HG03280 (cell line): ENCODE measurements around the gene GCN1.
"Not testable (repeated sequence)": the region's sequence is repeated elsewhere in the genome, so short reads cannot be mapped to it uniquely, and the experiment has no call there.

ENCODE experiments used
- ATAC-seq: cut with Tn5 transposase; IDR thresholded peaks from one replicate; pipeline ENCODE4 v1.9.1; 2021; ENCODE audit warnings: mild to moderate bottlenecking, moderate library complexity; ENCODE audit not compliant: unreplicated experiment

Gene GCN1, protein sequence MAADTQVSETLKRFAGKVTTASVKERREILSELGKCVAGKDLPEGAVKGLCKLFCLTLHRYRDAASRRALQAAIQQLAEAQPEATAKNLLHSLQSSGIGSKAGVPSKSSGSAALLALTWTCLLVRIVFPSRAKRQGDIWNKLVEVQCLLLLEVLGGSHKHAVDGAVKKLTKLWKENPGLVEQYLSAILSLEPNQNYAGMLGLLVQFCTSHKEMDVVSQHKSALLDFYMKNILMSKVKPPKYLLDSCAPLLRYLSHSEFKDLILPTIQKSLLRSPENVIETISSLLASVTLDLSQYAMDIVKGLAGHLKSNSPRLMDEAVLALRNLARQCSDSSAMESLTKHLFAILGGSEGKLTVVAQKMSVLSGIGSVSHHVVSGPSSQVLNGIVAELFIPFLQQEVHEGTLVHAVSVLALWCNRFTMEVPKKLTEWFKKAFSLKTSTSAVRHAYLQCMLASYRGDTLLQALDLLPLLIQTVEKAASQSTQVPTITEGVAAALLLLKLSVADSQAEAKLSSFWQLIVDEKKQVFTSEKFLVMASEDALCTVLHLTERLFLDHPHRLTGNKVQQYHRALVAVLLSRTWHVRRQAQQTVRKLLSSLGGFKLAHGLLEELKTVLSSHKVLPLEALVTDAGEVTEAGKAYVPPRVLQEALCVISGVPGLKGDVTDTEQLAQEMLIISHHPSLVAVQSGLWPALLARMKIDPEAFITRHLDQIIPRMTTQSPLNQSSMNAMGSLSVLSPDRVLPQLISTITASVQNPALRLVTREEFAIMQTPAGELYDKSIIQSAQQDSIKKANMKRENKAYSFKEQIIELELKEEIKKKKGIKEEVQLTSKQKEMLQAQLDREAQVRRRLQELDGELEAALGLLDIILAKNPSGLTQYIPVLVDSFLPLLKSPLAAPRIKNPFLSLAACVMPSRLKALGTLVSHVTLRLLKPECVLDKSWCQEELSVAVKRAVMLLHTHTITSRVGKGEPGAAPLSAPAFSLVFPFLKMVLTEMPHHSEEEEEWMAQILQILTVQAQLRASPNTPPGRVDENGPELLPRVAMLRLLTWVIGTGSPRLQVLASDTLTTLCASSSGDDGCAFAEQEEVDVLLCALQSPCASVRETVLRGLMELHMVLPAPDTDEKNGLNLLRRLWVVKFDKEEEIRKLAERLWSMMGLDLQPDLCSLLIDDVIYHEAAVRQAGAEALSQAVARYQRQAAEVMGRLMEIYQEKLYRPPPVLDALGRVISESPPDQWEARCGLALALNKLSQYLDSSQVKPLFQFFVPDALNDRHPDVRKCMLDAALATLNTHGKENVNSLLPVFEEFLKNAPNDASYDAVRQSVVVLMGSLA (N-terminal part only)

GRCh38 chr12:120194534-120195395 lies at the start of gene GCN1:
GCN1 (minus strand) TSS chr12:120194715; CDS start chr12:120194697, 18 bp downstream.
- peak; percentile 75 for ATAC-seq

- ATAC-seq, result no peak
Measured at GRCh38 chr12:120242971-120243699, 48.6 kb upstream of the GCN1 start.

- no peak for ATAC-seq
Measured at GRCh38 chr12:120242275-120242799, 47.8 kb upstream of the GCN1 start.

DNA sequence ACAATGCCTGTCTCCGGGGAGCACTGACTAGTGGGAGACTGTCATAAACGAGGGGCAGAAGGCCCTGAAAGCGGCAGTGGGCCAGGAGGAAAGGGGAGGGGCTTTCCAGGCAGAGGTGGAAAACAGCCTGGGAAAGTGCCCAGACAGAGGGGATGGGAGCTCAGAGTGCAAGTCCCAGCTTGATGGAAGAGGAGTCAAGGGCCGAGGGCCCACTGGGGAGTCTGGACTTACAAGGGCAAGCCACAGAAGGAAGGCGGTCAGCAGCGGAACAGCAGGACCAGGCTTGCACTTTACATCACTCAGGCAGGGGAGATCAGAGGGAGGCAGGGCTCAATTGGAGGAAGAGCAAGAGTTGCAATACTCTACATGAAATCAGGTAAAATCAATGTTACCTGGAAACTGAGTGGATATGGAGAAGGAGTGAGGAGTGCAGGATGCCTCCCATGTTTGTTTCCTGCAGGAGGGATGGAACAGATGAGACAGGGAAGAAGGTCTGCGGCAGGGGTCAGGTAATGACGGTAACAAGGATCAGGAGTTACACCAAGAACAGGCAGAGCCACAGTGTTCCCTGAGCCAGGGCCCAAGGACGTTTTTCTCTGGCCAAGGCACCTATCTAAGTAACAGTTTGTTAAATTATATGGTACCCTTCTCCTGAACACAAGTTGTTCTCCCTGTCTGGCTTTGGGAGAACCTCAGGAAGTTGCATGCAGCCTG lies 47.2 kb upstream of the GCN1 start:
- ATAC-seq, result no peak

DNA sequence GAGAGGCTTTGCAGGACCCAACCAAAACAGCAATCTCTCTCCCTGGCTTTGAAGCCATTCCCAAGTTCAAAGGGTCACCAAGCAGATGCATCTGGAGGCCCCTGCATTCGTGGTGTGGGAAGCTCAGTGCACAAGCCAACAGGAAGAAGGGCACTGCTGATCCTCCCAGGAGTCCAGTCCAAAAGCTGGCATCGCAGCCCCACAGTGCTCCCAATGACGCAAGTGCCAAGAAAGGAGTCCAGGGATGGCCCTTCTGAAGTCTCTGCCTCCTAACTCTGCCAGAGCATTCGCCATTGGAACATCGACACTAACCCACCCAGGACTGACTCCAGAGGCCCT lies 45.9 kb upstream of the GCN1 start:
- no peak for ATAC-seq

DNA sequence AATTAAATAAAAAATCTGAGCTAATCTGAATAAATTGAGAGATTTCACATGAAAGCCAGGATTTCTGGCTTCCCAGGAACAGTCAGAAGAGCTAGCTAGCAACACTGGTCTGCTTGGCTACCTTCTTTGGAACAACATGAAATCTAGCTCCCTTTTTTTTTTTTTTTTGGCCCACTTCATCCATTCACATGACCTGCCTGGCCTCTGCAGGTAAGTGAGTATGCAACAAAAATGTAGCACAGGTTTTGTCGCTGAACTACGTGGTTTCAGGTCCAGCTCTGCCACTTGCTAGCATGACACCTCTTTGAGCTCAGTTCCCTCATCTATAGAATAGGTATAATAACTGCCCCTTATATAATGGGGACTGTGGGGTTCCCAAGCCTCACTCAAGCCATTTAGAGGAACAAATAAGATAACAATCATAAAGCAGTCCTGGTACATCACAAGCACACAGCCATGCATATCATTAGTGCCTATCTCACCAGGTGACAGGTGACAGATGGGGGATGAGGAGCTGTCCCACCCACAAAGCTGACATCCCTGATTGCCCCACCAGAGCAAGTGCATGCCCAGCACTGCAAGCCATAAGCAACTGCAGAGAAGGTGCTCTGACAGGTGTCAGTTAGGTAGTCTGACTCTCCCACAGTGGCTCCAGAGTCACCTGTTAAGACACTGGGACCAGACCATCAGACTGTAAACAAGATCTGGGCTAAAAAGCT lies 45.4 kb upstream of the GCN1 start:
- no peak for ATAC-seq

GRCh38 chr12:120238839-120239445 lies 44.4 kb upstream of the GCN1 start:
- no peak for ATAC-seq

DNA sequence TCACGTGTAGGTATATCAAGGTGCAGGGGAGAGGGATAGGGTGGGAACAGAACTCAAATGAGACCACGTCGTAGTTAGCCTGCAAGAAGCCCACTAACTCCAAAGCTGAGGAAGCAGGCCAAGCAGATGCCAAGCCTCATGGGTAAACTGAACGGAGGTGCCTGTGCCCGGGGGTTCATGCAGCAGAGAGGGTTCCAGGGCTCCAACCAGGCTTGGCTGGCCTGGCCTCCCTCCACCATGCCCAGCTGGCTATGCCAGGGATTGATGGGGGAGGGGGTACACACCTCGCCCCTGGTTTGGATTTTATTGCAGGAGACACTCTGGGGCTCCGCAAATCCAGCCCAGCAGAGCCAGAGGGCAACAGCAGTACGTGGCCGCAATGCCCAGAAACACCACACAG lies 43.7 kb upstream of the GCN1 start:
- ATAC-seq, result no peak

DNA sequence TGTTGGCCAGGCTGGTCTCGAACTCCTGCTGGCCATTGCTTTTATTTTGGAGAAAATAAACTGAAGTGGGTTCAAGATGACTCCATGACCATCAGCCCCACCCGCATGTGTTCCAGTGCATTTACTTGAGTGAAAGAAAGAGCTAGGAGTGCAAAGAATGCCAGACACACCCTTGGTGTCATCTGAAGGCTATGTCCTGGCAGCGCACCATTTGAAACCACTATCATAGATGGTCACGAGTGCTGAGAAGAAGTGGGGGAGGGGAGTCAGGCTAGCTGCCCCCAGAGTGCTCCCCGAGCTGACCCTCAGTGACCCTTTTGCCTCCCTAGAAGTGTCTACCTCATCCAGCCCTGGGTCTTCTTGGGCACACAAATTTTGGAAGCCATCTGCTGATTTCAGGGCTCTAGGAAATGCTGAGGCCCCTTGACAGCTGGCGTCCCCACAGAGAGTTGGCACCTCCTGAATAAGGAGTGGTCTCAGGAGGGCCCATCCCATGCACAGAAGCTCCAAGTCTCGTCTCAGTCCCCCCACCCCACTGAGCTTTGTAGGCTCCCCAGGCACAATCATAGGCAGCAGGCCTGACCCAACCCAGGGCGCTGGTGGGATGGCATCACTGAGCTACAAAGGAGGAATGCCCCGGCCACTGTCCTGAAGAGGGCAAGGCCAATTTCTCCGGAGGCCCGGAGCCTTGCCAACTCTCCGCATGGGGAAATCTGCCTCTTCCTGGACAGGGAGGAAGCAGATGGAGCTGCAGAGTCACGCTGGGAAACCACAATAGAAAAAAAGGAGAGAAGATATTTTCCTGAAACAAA lies 43.1 kb upstream of the GCN1 start:
- ATAC-seq, result no peak

DNA sequence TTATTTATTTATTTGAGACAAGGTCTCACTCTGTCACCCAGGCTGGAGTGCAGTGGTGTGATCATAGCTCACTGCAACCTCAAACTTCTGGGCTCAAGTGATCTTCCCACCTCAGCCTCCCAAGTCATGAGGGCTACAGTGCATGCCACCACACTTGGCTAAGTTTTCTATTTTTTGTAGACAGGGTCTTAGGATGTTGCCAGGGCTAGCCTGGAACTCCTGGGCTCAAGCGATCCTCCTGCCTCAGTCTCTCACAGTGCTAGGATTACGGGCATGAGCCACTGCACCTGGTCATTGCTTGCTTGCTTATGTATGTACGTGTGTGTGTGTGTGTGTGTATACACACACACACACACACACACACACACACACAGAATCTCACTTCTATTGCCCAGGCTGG lies 42.3 kb upstream of the GCN1 start:
- not testable (repeated sequence) for ATAC-seq

DNA sequence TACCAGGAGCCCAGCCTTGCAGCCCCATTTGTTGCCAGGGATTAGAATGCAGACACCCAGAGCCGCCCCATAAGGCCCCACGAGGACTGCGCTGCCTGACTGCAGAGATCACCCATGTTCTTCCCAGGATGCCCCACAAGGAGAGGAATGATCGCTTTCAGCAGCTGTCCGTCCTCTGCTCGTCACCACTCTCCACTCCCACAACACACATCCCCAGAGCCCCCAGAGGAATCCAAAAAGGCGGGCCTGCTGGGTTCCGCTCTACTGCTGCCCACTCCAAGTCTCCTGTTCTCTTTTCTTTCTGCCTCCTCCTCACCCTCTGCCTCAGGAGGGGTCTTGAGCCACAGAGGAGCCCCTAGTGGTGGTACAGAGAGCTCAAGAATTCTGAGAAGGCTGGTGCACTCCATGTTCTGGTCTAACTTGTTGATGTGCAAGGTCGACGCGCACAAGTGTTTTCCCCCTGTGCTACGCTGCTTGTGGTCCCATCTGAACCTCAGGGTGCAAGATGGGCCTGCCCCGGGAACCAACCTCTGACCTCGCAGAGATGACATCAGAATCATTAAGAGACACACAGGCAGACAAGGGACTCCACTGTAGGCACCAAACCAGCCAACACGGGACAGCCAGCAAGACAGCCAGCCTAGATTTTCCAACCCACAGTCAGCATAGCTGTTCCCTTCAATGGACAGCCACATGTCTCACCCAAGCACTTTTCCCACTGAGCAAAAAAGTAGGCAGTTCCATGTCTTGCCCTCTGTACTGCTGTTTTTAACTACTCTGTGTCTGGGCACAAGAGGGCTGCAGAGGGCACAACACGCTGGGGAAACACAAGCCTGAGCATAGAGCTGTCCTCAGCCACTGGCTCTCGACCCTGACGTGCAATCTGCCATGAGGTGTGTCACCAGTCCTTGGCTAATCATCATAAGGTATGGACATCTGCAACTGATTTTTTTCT lies 41.1 kb upstream of the GCN1 start:
- no peak for ATAC-seq

DNA sequence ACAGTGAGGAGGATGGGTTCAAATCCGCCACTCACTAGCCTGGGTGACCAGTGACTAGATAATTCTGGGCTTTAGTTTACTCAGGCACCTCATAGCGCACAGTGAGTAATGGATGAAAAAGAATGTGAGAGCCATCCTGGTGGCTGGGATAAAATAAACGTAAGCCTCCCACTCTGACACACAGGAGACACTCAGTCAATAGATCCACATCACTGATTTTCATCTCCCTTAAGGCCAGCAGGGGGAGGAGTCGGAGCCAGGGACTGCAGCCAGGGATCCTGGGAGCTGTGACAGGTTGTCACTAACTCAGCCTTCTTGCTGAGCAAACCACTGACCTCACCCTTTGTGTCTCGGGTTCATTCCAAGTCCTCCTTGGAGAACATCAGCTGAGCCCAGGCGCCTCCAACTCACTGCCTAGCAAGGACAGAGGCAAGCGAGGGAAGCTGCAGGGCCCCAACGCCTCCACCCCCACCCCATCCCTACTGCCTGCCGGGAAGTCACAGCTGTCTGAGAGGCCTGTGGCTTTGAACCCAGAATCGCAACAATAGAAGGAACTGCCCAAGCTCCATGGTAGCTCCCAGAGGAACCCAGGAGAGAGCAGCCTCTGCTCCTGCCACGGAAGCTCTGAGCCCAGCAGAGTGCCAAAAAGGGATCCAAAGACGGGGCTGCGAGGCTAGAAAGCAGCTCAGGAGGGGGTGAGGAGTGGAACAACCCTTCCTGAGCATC lies 40.3 kb upstream of the GCN1 start:
- no peak for ATAC-seq

DNA sequence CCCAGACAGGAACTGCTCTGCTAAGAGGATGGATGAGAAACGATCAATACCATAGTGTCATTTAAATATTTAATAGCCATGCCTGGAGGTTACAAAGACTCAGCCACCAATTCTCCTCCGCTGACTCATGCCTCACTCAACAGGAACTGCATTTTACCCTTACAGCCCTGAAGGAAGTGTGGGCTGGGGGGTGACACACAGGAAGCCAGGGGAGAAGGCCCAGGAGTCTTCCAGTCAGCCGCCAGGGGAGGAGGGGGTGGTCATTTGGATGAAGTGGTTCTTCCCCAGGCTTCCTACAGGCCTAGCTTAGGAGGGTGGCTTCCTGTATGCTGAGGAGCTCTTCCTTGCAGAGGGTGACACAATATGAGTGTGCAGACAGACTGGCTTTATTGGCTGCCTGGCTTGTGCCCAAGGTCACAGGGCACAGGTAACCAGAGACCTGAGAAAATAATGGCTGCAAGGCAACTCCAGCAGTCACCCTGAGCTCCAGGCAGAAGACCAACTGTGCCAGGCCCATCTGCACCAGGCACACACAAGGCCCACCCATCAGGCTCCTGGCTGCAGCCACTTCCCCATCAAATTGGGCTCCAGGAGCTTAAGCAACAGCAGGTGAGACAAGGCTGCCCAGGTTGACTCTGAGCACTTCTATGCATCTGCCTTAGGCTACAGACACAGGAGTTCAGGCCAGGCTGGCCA lies 36.9 kb upstream of the GCN1 start:
- no peak for ATAC-seq

DNA sequence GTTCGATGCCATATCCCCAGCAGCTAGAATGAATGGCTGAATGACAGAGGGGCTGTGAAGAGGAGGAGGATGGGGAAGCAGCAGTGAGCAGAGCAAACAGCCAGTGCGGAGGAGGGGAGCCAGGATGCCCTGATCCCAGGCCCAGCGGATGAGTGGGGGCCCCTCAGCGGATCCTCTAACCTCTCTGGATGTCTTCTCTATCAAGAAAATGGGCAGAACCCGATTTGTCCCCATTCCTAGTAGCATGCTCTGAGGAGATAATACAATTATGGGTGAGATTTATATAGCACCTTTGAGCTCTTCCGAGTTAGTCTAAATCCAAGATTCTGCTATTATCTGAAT lies 36.4 kb upstream of the GCN1 start:
- ATAC-seq, result no peak
